GM19025 (cell line): ENCODE measurements around the gene MRPL54.

Experiments
- ATAC-seq: cut with Tn5 transposase; IDR thresholded peaks from one replicate; pipeline ENCODE4 v1.9.1; 2021; ENCODE audit warnings: mild to moderate bottlenecking, low read depth, moderate library complexity; ENCODE audit not compliant: unreplicated experiment

The MRPL54 gene

GRCh38 chr19:3782903-3783302 lies 20.4 kb downstream of the MRPL54 start:
- no peak for ATAC-seq

GRCh38 chr19:3783660-3784584 lies 21.4 kb downstream of the MRPL54 start:
- ATAC-seq, result no peak

- no peak for ATAC-seq
Measured at GRCh38 chr19:3784607-3785450, 22.3 kb downstream of the MRPL54 start.

GRCh38 chr19:3785451-3785937 lies 23.0 kb downstream of the MRPL54 start:
- ATAC-seq, result no peak

- ATAC-seq, result no peak
Measured at GRCh38 chr19:3785938-3786824, 23.7 kb downstream of the MRPL54 start, which contains the start of gene MATK. TSS of gene MATK (minus strand) at chr19:3786381. CDS start at chr19:3785135, 1,246 bp downstream.

GRCh38 chr19:3788996-3789778 lies 26.7 kb downstream of the MRPL54 start:
- no peak for ATAC-seq

GRCh38 chr19:3790209-3790734 lies 27.8 kb downstream of the MRPL54 start:
- no peak for ATAC-seq

GRCh38 chr19:3790941-3791340 lies 28.5 kb downstream of the MRPL54 start:
- no peak for ATAC-seq

GRCh38 chr19:3792114-3792513 lies 29.6 kb downstream of the MRPL54 start:
- no peak for ATAC-seq

- ATAC-seq, result no peak
Measured at GRCh38 chr19:3793799-3794198, 31.3 kb downstream of the MRPL54 start.

GRCh38 chr19:3796358-3796757 lies 33.9 kb downstream of the MRPL54 start:
- no peak for ATAC-seq

- no peak for ATAC-seq
Measured at GRCh38 chr19:3798137-3798536, 35.7 kb downstream of the MRPL54 start.

GRCh38 chr19:3800996-3801395 lies 38.5 kb downstream of the MRPL54 start:
- no peak for ATAC-seq

- ATAC-seq, result no peak
Measured at GRCh38 chr19:3801412-3802096, 39.1 kb downstream of the MRPL54 start.

GRCh38 chr19:3803114-3803888 lies 40.8 kb downstream of the MRPL54 start:
- ATAC-seq, result no peak

GRCh38 chr19:3803986-3804385 lies 41.5 kb downstream of the MRPL54 start:
- no peak for ATAC-seq

GRCh38 chr19:3804429-3804828 lies 41.9 kb downstream of the MRPL54 start:
- no peak for ATAC-seq

- no peak for ATAC-seq
Measured at GRCh38 chr19:3805859-3806258, 43.4 kb downstream of the MRPL54 start.
